NCI-H2107 (cell line): ENCODE measurements around the gene ITGAE.

ENCODE experiments used
- DNase-seq: peaks from one replicate; lab custom pipeline; 2025; lab: John Stamatoyannopoulos, UW

The ITGAE gene

DNA sequence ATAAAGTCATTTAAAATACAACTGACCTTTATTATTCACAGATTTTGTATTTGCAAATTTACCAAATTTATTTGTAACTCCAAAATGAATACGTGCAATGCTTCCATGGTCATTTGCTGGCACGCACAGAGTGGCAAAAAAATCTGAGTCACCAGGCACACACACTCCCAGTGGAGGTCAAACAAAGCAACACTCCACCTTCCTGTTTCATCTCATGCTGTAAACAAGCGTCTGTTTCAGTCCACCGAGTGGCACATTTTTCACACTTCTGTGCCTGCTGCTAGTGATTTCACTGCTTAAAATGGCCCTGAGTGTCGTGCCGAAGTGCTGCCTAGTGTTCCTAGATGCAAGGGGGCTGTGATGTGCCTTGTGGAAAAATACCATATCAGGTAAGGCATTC, 17.8 kb upstream of the ITGAE start:
- DNase-seq, result no peak

DNA sequence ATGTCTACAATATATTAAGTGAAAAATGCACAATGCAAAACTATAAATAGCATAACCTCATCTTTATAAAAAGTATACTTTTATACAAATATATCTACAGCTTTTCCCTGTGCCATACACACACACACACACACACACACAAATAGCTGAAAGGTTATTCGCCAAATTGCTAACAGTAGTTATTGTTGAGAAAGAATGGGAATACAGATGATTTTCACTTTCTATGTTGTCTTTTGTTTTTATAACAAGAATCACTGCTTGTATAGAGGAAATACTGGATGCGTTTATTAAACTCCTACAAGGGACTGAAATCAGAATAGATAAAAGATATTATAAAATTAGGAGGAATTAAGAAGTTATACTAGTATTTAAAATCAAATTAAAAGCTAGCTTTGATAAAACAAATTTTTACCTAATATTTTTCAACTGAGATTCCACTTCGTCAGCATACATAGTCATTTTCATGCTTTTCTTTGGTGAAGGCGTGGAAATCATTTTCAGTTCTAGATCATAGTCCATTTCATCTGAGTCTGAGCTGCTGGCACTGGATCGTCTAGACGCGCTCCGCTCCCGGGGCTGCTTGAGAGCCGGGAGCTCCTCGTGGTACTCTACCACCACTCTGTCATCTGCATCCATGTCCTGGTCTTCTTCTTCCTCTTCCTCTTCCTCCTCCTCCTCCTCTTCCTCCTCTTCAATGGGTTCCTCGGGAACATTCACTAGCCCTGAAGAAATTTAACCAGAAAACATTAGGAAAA, 17.0 kb upstream of the ITGAE start:
- no peak for DNase-seq

DNA sequence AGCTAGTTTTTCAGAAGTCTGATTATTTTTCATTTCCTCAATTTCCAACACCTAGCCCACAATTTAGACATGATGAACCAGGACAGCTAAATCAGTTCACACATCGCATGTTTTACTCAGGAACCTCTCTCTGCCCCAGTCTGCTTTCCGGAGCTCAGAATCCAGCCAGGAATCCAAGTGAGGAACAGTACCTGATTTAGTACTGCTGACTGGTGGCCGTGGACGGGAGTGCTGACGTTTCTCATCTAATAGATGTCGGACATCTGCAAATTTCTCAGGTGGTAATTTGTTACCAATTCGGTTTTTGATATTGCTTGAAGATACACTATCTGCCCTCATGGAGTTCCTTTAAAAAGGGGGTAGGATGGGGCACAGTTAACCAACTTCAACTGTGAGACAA, 14.9 kb upstream of the ITGAE start:
- DNase-seq, result no peak

DNA sequence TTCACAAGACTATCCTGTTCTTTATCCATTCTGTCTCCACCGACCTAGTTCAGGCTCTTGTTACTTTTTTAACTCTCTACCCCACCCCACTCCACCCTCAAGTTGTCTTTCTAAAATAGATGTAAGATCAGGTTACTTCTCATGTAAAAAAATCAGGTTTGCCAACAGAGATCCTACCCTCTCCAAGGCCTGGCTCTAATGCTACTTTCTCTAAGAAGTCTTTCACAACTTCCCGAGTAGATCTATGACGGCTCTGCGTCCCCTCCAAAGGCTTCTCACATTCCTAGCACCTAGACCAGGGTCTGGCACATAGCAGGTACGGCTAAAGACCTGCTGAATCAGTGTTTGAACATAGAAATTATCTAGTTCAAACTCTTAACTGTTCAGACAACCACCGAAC, 14.1 kb upstream of the ITGAE start:
- DNase-seq, result no peak

DNA sequence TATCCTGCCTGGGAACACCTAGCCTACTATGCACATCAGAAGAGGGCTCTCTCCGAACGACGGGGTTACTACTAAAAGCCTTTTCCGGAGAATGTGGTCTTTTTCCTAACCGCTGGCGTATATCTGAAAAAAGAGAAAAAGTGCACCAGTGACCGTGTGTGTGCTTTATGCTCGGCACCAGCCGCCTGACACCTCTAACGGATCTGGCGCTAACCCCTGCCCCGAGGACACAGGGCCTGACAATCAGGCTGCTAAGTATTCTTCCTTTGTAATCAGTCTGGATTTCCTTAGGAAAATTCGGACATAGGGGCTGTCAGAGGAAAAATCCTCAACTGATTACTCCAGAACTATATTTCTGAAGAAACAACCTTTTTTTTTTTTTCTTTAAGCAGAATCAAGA, 13.4 kb upstream of the ITGAE start:
- no peak for DNase-seq

DNA sequence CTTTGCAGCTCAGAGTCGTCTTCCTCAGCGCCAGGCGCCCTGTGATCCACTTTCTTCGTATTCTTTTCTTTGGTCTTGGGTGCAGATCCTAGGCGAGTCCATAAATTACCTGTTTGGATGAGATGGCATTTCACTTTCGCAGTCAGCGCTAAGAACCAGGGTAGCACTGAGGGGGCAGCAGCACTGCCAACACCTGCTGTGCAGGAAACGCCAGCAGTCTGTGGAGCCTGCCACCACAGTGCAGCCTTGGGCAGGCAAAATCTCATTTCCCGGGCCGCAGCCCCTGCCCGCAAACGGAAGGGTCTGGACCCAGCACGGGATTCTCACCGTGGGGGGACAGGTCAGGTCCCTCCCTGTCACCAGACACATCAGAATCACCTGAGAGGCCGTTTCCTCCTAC, 12.2 kb upstream of the ITGAE start:
- DNase-seq, result no peak

DNA sequence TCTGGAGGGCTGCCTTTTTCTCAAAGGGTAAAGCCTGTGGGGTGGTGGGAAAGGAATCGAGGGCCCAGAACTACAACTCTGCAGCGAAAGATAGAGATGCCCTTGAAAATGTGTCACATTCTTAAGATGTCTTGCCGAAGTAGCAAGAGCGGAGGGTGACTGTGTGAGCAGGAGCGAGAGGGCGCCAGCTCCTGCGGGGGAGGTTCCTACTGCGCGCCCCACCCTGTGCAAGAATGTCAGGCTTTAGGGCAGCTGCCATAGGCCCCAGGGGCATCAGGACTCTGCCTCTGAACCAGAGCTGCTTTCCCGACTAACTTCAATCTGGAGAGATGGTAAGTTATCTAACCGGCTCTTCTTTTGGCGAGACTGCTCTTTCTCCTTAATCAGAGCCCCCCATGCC, 11.8 kb upstream of the ITGAE start:
- no peak for DNase-seq

DNA sequence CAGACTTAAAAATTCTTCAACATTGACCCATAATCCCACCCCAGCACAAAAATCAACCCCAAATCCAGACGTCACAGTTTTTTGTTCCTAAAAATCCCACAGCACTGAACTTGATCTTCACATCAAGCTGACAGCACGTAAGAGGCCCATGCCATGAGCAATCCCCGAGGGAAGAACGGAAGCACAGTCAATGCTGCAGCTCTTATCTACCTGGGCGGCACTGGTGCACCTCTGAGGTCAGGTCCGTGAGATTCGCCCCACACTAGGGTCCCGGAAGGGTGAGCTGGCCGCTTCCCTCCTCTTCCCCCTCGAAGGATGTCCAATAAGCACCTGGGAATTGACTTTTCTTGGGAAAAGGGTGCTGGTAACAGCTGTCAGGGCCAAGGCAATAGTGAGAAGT, 11.3 kb upstream of the ITGAE start:
- no peak for DNase-seq

DNA sequence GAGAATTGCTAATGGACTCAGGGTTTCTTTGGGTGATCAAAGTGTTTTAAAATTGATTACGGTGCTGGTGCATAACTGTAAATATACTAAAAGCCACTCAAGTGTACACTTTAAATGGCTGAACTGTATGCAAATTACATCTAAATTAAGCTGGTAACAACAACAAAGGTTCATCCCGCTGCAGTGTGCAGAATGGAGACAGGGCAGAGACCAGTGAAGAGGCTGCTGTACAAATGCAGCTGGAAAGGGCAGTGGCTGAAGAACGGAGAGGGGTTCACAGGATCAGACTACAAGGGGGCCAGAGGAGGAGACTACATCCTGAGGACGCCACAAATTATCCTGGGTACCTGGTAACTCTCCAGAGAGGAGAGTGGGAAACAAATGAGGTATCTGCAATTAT, 9.0 kb upstream of the ITGAE start:
- DNase-seq, result no peak

DNA sequence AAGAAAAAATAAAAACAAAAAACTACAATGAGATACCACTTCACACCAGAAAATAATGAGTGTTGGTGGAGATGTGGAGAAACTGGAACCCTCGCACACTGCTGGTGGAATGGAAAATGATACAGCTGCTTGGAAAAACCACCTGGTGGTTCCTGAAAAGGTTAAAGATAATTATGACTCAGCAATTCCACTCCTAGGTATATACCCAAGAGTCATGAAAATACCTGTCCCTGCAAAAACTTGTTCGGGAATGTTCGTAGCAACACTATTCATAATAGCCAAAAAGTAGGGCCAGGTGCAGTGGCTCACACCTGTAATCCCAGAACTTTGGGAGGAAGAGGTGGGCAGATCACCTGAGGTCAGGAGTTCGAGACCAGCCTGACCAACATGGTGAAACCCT, 8.1 kb upstream of the ITGAE start:
- DNase-seq, result no peak

DNA sequence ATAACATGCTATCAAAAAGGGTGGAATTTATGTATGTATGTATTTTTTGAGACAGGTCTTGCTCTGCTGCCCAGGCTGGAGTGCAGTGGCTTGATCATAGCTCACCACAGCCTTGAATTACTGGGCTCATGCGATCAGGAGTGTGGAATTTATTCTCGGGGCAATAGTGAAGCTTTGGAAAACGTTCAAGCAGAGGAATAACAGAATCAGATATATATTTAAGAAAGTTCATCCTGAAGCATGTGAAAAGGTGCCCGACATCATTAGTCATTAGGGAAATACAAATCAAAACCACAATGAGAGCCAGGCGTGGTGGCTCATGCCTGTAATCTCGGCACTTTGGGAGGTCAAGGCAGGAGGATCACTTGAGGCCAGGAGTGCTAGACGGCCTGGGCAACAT, 7.7 kb upstream of the ITGAE start:
- DNase-seq, result no peak

DNA sequence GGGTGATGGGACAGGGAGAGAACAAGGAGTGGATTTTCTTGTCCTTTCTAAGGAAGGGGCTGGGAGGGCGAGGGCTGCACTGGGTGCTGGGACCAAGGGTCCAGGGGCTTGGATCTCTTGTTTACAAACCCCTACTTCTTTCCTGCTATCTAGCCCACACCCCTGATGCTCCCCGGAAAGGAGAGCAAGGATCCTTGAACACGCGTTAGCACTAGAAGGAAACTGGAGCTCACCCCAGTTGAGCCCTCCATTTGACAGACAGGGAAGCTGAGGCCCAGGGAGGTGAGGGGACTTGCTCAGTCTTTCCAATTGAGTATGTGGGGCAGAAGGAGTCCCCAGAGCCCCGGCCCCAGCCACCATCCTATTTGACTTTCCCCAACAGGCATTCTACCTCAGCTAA, 4.6 kb upstream of the ITGAE start:
- DNase-seq, result no peak

DNA sequence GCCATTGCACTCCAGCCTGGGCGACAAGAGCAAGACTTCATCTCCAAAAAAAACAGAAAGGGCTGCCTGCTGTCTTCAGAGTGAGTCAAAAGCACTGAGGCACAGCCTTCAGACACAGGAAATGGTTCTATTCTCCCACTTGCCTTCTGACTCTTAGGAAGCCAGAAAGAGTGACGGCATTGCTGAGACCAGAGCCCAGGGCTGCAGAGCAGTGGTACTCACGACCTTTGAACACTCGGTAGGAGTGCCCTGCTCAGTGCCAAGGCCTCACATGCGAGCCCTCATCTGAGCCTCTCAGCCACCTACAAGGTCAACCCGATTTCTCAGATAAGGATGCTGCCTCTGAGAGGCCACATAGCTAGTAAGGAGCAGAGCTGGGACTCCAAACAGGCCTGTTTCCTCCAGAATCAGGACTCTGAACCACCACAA, 3.5 kb upstream of the ITGAE start:
- DNase-seq, result no peak

DNA sequence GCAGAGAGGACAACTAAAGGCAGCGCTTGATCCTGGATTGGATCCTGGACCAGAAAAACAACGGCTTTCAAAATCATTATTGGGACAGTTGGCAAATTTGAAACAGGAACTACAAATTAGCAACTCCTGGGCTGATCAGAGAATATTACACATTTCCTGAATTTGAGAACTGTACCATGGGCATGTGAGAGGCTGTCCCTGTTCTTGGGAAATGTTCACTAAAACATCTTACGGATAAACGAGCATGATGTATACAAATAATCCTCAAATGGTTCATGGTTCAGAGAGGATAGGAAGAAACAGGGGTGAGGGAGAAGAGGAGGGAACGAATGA, 2.3 kb upstream of the ITGAE start:
- DNase-seq, result no peak

DNA sequence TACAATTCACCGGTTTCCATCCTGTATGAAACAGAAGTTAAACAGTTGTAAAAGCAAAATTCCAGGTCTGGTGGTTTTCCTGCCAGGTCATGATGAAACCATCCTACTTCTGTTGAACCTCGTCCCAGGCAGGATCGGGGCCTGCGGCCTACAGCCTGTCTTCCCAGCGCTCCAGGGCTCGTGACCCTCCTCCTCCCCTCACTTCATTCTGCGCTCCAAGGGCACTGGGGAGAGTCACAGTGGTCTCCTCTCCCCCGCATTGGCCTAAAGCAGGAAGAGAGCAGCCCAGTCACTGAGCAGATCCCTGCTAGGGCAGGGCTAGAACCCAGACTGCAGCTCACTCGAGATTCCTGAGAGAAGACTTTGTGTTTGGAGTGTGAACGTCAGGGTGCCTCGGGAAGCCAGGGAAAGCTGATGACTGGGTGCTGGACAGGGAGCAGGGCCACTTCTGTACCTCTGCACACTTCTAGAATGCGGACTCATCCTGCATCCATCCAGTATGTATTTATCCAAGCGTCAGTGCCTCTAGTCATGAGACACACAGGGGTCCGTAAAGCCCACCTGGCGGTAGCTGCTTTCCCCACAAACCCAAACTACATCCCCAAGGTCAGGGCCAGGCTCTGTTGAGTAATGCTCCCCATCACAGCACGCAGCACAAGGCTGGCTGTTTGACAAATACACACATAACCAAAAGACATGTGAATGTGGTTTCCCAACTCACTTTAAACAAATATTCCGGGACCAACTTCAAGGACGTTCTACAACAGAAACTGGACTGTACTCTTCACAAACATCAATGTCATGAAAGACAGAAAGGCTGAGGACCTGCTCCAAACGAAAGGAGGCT, 1.7 kb upstream of the ITGAE start:
- DNase-seq, result no peak

DNA sequence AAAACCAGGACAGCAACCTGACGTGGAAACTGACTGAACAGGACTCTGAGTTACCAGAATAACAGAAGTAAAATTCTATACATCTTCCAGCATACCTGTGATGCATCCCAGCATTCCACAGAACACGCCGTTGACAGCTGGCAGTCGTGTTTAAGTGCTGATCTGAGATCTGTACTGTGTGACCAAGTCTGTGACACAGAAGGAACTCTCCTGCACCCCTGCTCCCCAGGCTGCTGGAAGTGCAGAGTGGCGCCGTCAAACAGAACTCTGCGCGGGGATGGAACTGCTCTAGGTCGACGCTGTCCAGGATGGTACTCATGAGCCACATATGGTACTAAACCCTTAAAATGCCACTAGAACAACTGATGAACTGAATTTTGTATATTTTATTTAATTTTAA, 804 bp upstream of the ITGAE start:
- DNase-seq, result no peak

DNA sequence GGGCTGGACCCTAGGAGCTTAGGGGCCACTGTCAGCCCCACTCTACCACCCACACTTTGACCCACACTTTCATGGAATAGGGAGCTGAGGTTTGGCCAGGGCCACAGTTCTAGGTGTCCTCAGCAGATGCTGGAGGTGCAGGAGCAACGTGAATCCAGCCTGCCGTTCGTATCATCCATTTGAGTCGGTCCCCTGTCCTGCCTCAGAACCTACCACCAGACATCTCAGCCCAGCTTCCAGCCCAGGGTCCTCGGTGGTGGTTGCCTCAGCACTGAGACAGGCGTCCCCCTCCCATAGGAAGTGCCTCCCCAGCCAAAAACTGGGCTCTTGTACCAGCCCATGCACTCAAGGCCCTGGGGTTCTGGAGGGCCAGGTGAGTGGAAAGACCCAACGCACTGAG, 359 bp upstream of the ITGAE start:
- no peak for DNase-seq

DNA sequence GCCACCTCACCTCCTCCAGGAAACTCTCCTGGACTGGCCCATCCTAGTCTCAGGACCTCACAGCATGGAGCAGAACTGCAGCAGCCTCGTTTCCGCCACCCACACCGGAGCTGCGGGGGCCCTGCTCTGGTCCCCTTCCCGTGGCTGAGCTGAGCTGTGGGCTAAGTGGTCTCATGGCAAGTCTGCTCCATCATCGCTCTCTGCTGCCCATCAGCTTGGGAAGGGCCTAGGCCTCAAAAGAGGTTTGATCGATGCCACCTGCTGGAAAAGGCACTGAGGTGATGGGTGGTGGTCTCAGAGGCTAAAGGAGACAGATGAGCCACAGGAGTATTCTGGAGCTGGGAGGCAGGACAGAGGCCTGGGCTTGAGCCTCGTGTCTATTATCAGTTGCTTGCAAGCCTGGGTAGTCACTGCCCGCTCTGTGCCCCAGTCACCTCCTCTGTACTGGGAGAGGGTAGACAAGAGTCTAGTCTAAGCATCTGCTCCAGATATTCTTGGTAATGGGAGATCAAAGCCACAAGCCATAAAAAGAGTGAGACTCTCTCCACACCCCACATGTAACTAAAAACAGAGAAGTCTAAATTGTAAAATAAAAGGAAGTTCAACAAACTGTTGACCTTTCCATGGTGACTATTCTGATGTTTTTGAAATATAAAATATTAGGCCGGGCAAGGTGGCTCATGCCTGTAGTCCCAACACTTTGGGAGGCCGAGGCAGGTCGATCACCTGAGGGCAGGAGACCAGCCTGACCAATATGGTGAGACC, 1.6 kb downstream of the ITGAE start:
- DNase-seq, result no peak

DNA sequence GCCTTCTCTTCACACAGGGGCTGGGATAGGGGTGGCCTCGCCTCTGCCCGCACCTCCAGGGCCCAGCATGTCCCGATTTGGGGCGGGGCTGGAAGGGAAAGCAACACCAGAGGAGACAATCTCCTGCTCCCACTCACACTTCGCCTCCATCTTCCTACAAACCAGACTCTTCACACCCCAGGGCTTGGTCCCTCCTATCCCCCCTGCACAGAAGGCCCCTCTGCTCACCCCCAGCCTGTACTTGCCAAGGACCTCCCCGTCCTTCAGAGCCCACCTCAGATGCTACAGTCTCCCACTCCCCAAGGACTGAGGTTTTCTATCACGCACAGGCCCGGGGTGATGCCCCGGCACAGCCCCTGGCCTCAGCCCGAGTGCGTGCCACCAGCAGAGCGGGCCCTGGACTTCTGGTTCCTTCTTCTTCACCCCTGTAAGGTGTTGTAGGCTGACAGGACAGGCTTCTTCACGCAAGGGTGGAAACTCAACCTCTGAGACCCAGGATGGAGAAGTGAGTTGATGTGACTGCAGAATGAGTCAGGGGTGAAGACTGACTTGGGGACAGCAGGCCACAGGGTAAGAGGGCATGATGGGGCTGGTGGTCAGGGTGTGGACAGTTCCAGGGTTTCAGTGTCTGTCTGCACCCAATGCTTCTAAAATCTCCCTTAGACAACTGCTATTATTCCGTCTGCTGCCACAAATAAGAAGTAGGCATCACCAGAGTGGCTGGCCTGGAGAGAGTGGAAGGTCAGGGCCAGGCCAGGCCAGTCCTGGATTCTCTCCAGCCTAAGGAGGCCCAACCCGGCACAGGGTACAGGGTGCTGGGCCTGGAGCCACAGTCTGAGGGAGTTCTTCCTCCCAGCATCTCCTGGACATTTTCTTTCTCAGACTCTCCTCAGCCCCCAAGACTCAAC, 2.5 kb downstream of the ITGAE start:
- DNase-seq, result no peak

DNA sequence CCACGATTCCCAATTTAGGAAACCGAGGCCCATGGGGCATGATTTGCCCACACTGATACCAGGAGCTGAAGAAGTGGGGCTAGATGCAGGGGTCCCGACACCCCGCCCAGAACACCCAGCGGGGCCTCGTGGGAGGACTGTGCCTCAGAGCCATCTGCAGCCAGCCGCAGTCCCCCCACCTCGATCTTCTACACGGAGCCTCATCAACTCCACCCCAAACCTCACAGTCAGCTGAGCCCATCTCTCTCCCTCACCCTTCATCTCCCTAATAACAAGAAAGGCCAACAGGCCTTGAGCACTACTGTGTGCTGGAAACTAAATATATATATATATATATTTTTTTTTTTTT, 4.2 kb downstream of the ITGAE start:
- no peak for DNase-seq

DNA sequence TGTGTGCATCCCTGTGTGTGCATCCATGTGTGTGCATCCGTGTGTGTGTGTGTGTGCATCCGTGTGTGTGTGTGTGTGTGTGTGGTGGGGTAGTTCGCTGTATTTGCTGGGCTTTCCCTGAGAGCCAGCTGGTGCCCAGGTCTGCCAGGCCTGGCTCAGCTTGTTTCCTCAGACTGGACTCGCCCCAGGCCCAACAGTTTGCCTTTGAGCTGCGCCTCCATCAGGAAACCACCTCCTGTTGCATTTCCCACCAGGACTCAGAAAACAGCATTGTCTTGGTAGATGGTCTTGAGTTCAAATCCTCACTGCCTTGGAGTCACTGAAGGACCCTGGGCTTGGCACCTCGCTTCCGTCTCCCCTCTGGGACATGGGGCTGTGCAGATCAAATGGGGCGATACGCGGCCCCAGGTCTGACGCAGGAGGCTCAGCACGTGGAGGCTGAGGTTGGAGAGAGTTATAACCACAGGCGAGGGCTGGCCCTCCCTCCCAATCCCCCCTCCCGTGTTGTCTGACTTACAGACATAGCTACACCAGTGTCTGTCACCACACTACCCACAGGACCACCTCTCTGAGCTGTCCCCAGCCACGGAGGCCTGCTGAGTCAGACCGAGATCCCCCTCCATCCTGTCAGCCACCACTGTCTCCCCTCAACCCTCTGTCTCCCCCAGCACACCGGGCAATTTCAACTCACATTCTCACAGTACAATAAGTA, 4.7 kb downstream of the ITGAE start:
- DNase-seq, result no peak
